Psoas muscle (tissue), 8 donors: Measurements from ENCODE around the gene LIMK2. TPM values are rescaled to one million over a fixed set of nuclear protein-coding genes. Genes with fewer than 3 reads are reported as not detected.
A peak's percentile ranks its signal among the peaks of the same experiment; 100 is the strongest.

Source experiments
- ATAC-seq, 4 donors: fragments of 200-7000 bp; cut with Tn5 transposase; one replicate each; pipeline ENCODE4 v1.9.1; 2020; ENCODE audit warnings: moderate library complexity in 3 of 4, mild to moderate bottlenecking in 2 of 4
- DNase-seq, 2 donors: peaks; one replicate each; pipeline ENCODE4 v3.0.0-alpha.2; 2020
- H3K27ac ChIP-seq: fragments of 200-600 bp; one replicate; pipeline ENCODE4 v1.8.0; 2022
- H3K27me3 ChIP-seq, 3 donors: fragments of 200-600 bp in 1 of 3; one replicate each; pipeline versions ENCODE4 v1.6.1 to v1.8.0; 2013 to 2022; ENCODE audit warnings: low read length in 2 of 3, mild to moderate bottlenecking in 2 of 3, moderate library complexity in 1 of 3; ENCODE audit not compliant: insufficient read depth in 3 of 3
- H3K36me3 ChIP-seq, 2 donors: fragments of 200-600 bp in 1 of 2; one replicate each; pipeline versions ENCODE4 v1.6.1 to v1.8.0; 2013 to 2022; ENCODE audit warnings: low read depth in 1 of 2, mild to moderate bottlenecking in 1 of 2, moderate library complexity in 1 of 2; ENCODE audit not compliant: insufficient read depth in 1 of 2
- H3K4me1 ChIP-seq: fragments of 200-600 bp; one replicate; pipeline ENCODE4 v1.8.0; 2022
- H3K4me3 ChIP-seq: fragments of 200-600 bp; one replicate; pipeline ENCODE4 v1.8.0; 2022; ENCODE audit warnings: mild to moderate bottlenecking
- H3K9me3 ChIP-seq: fragments of 200-600 bp; one replicate; pipeline ENCODE4 v1.8.0; 2022
- WGBS, 3 donors: extraction: QIAGEN DNeasy Blood & Tissue Kit; methylation state at CpG; one replicate each; pipeline versions ENCODE4 v1.1.6 to v1.1.7; 2013; 5-methylcytosine and 5-hydroxymethylcytosine counted together
- intact Hi-C, 2 donors: fragments of 100-400 bp; cut with DNase I; formaldehyde crosslinking; loops; one replicate each; pipeline versions ENCODE4 v1.11.0 to v1.14.2; 2022
- polyA plus RNA-seq, 3 donors: library from polyadenylated mRNA; stranded (reverse); fragments of 200-250 nt; gene quantifications; one replicate each; pipeline ENCODE4 v1.2.3, GENCODE V29; 2013
- total RNA-seq, 4 donors: library from RNA; stranded (reverse); fragmentation: NEBNext Ultra II Directional in 2 of 4; extraction: Animal tissue kit (Norgen Biotek cat#: 25700) in 2 of 4; gene quantifications; one replicate each; pipeline versions ENCODE4 v1.2.1 to v1.2.4, GENCODE V29; 2021 to 2023
- TF ChIP-seq, protein P1 (sequence below): fragments of 200-600 bp; IDR thresholded peaks from one replicate; pipeline ENCODE4 v1.8.0; 2022; ENCODE audit warnings: antibody characterized with exemption
- donor health status: healthy with polysubstance abuse.
- donor health status: DM: no; HTN: no; CAD: no; lungs with moderate emphysema.
- donor health status: Bipolar disorder and iron deficiency.
- donor health status: healthy.
- donor health status: DM: yes; HTN: yes; CAD: no.
- donor health status: DM: no; HTN: no; CAD: no.
- donor health status: DM: no; HTN: no; CAD: no.
- donor health status: DM: yes; HTN: yes; CAD: no.

Gene LIMK2
- total and polyA plus RNA-seq, 7 donors = 4.0 to 73.5 (median 12.5) TPM

DNA sequence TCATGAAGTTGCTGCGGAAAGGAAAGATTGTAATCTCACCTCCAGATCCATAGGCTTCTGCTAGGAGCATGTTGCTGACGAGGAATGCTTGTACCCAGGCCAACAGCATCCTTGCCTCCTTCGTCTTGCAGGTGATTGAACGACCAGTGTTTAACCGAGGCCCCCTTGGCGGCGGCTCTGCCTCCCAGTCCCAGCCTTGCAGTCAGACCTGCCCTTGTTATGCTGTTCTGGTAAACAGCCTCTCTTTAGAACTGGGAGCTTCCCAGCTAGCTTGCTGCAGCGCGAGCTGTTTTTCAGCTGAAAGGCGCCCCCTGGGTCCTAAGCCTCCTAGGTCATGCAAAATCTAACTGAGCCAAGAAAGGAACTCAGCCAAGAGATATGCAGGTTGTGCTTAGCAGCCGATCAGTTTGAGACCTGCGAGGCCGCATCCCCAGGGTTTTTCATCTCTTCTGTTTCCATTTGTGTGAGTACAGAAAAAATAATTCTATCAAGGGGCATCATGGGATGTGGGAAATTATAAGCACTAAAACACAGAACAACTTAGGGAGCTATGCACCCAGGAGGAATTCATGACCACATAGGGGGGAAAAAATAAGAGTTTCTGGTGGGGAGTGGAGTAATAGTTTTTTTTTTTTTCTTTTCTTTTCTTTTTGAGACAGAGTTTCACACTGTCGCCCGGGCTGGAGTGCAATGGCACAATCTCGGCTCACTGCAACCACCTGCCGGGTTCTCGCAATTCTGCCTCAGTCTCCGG, 80.3 kb downstream of the LIMK2 start, which contains the start of gene PIK3IP1:
Gene PIK3IP1 (minus strand): TSS at position 253 of the 754 bp plus-strand sequence. CDS start 144 bp downstream, at position 109.
- peaks cover 56% of the 10 kb centered on the region for H3K4me1 ChIP-seq
- peak; percentile 50 to 74 (median 65) for ATAC-seq
- H3K4me3 ChIP-seq = peak within 1 kb of the TSS; percentile 87
- DNase-seq = peak; percentile 85 to 93
- H3K9me3 ChIP-seq = no peaks in the 10 kb centered on the region
- intact Hi-C loops = loop anchor here in 1 of 2 donors (5.0 kb wide), 1 partner anchor 50 kb away; no protein-coding TSS in a partner anchor
- no peaks in the 10 kb centered on the region for H3K27me3 ChIP-seq
- peak within 1 kb of the TSS; percentile 98 for H3K27ac ChIP-seq
- H3K36me3 ChIP-seq = peaks cover 0 to 24% of the 10 kb centered on the region in 2 donors
- WGBS, 3 donors = 19 to 28% (median 21%) methylated on average over 19 of the region's 19 CpGs
- TF ChIP-seq, protein P1, sequence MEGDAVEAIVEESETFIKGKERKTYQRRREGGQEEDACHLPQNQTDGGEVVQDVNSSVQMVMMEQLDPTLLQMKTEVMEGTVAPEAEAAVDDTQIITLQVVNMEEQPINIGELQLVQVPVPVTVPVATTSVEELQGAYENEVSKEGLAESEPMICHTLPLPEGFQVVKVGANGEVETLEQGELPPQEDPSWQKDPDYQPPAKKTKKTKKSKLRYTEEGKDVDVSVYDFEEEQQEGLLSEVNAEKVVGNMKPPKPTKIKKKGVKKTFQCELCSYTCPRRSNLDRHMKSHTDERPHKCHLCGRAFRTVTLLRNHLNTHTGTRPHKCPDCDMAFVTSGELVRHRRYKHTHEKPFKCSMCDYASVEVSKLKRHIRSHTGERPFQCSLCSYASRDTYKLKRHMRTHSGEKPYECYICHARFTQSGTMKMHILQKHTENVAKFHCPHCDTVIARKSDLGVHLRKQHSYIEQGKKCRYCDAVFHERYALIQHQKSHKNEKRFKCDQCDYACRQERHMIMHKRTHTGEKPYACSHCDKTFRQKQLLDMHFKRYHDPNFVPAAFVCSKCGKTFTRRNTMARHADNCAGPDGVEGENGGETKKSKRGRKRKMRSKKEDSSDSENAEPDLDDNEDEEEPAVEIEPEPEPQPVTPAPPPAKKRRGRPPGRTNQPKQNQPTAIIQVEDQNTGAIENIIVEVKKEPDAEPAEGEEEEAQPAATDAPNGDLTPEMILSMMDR = peak; percentile 52

DNA sequence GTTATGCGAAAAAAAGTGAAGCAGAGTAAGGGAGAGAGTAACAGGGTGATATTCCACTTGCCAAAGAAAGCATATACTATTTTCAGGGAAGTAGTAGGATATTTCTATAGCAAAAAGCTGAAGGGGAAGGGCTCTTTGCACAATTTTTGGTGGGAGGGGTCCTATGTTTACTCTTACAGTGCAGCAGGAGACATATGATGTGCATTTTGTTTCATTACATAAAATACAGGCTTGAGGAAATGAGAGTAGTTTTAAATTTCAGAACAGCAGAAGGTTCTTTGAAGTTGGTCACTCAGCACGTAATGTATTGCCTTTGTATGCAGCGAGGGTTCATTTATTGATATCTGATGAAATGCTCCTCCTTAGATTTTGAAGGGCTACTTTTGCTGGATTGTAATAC, 83.3 kb downstream of the LIMK2 start:
- H3K4me3 ChIP-seq = peak overlapping the region; percentile 29
- 87 to 97% (median 88%) methylated on average over 3 of the region's 3 CpGs for WGBS, 3 donors
- H3K4me1 ChIP-seq = peaks cover 38% of the 10 kb centered on the region
- ATAC-seq (no peak), DNase-seq (no peak)
- H3K27me3 ChIP-seq = no peaks in the 10 kb centered on the region
- peak overlapping the region; percentile 62 for H3K27ac ChIP-seq
- TF ChIP-seq, protein P1 = no peak
- H3K36me3 ChIP-seq = no peaks in the 10 kb centered on the region
- intact Hi-C loops = no loop called here
- H3K9me3 ChIP-seq = no peaks in the 10 kb centered on the region

DNA sequence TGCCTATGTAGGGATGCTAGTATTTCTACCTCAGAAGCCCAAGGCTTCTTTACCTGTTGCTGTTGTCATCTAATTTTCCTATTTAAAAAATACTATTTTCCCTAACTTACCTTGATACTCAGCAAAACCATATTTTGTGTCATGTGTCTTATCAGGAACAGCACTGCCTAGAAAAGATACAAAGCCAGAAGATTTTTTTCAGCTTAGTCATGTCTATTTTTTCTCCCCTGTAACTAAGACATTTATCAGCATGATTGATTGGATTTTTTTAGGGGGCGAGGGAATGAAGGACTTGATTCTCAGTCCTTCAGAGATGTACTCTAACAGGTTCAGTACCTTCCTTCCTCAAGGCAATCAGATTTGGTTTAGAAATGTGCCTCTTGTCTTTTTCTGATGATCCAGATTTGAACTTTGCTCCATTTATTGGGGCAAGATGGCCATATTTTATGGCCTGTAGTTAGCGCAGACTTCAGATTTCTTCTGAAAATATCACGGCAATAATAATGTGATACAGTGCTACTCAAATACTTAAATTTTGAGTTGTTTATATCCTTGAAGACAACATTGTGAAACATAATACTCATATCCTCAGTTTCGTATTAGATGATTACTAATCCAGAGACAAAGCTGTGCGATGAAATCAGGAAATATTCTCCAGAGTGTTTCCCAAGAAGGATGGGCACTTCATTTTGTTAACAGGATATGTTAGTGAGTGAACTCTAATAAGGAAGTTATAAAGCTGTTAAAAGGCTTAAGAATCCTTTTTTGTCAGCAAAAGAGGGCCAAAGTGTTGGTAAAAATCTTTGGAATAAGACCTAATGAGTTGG, 83.9 kb downstream of the LIMK2 start:
- peak in 1 of 4 donors; percentile 14 for ATAC-seq
- H3K27me3 ChIP-seq = no peaks in the 10 kb centered on the region
- no peak for DNase-seq
- intact Hi-C loops = no loop called here
- no peaks in the 10 kb centered on the region for H3K9me3 ChIP-seq
- peaks cover 38% of the 10 kb centered on the region for H3K4me1 ChIP-seq
- H3K4me3 ChIP-seq = peak overlapping the region; percentile 29
- H3K36me3 ChIP-seq = no peaks in the 10 kb centered on the region
- H3K27ac ChIP-seq = peak overlapping the region; percentile 62
- TF ChIP-seq, protein P1 = no peak
- 36 to 57% (median 43%) methylated on average over 5 of the region's 5 CpGs for WGBS, 3 donors

DNA sequence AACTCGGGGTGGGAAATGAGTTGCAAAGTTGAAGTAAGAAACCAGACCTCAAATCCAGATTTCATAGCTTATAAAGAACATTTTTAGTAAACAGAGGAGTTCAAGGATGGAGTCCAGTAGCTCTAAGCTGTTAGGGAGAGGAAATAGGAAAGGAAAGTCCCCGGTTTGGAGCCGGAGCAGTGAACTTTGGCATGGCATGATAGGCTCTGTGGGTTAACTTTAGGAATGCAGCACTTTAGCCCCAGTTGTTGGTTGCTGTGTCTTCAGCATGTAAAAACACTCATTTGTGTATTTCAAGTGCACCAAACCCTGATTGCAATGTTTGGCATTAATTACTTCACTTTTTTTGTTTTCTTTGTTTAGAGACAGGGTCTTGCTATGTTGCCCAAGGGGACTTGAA, 88.8 kb downstream of the LIMK2 start:
- no peaks in the 10 kb centered on the region for H3K27me3 ChIP-seq
- TF ChIP-seq, protein P1 = no peak
- peaks cover 15% of the 10 kb centered on the region for H3K4me1 ChIP-seq
- no peak overlapping the region for H3K4me3 ChIP-seq
- no peaks in the 10 kb centered on the region for H3K36me3 ChIP-seq
- H3K27ac ChIP-seq = no peak overlapping the region
- intact Hi-C loops = no loop called here
- no peaks in the 10 kb centered on the region for H3K9me3 ChIP-seq
- DNase-seq (no peak), ATAC-seq (no peak)
- WGBS, 3 donors = 67 to 77% (median 70%) methylated on average over 3 of the region's 3 CpGs
